ENCODE data around the gene R3HCC1L. TPM values are rescaled to one million over a fixed set of nuclear protein-coding genes. Genes with fewer than 3 reads are reported as not detected.
A peak's percentile ranks its signal among the peaks of the same experiment; 100 is the strongest.

R3HCC1L gene
- total RNA-seq, 1 experiment from 2014 or later, result 14.1 TPM

- no peak overlapping the region for H3K4me3 ChIP-seq
- H3K27ac ChIP-seq, result no peak overlapping the region
- H3K4me1 ChIP-seq (replicated peaks), result peaks cover 23% of the 10 kb centered on the region
- no peaks in the 10 kb centered on the region for H3K27me3 ChIP-seq (replicated peaks)
- H3K36me3 ChIP-seq, result no peaks in the 10 kb centered on the region
- no peak for DNase-seq (ENCODE audit: low read depth in 1 of 2, low spot score in 2 of 2)
- no peaks in the 10 kb centered on the region for H3K9me3 ChIP-seq (replicated peaks)
These were observed 132.2 kb downstream of the R3HCC1L start for GRCh38 chr10:98266647-98267046.

DNA sequence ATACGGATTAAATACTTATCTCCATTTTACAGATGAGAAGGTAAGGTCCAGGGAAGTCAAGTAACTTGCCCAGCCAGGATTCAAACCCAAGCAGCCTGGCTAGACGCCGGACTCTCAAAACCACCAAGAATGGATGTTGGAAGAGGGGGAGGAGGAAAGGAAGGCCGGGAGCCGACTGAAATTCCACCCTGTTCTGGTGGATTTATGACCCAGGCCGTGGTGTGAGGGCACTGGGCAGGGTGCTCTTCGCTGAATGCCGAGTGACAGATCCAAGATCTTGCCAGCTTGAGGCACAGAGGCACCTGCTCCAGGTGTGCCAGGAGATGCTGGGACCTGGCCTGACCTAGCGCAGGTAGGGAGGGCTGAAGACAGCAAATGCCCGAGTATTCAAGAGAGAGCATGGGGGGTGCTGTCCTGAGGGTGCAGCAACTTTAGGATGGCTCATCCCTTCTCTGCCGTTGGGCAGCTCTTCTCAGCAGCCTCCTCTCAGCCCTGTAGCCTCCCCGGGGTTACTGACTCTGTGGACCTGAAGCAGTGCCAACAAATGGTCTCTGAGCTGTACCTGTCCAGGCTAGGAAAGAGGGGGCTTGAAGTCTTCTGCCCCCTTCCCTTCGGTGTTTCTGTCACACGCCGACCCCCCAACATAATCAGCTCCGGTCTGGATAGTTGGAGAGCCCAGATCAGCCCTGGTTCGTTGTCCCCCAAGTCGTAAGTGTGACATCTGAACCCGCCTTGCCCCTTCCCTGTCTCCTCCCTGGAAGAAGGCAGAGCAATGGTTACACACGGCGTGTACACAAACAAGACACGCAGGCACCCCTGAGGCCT lies 132.8 kb downstream of the R3HCC1L start:
- Histone ChIP-seq H3K4me3 (no peak overlapping the region), H3K27me3 (replicated peaks) (no peaks in the 10 kb centered on the region), H3K4me1 (replicated peaks) (peaks cover 23% of the 10 kb centered on the region), H3K27ac (no peak overlapping the region), H3K9me3 (replicated peaks) (no peaks in the 10 kb centered on the region), H3K36me3 (no peaks in the 10 kb centered on the region)
- no peak for DNase-seq (ENCODE audit: low read depth in 1 of 2, low spot score in 2 of 2)

- Histone ChIP-seq H3K27me3 (replicated peaks) (no peaks in the 10 kb centered on the region), H3K36me3 (no peaks in the 10 kb centered on the region), H3K27ac (peak within 1 kb of the TSS; percentile 67), H3K9me3 (replicated peaks) (no peaks in the 10 kb centered on the region), H3K4me1 (replicated peaks) (peaks cover 23% of the 10 kb centered on the region), H3K4me3 (peak within 1 kb of the TSS; percentile 25)
- no peak for DNase-seq (ENCODE audit: low read depth in 1 of 2, low spot score in 2 of 2)
These were observed 133.6 kb downstream of the R3HCC1L start, which contains the start of gene LOXL4 for GRCh38 chr10:98267894-98268693. Gene LOXL4, minus strand, starts transcription at chr10:98268194. Its CDS starts 5,175 bp downstream, at chr10:98263019.

DNA sequence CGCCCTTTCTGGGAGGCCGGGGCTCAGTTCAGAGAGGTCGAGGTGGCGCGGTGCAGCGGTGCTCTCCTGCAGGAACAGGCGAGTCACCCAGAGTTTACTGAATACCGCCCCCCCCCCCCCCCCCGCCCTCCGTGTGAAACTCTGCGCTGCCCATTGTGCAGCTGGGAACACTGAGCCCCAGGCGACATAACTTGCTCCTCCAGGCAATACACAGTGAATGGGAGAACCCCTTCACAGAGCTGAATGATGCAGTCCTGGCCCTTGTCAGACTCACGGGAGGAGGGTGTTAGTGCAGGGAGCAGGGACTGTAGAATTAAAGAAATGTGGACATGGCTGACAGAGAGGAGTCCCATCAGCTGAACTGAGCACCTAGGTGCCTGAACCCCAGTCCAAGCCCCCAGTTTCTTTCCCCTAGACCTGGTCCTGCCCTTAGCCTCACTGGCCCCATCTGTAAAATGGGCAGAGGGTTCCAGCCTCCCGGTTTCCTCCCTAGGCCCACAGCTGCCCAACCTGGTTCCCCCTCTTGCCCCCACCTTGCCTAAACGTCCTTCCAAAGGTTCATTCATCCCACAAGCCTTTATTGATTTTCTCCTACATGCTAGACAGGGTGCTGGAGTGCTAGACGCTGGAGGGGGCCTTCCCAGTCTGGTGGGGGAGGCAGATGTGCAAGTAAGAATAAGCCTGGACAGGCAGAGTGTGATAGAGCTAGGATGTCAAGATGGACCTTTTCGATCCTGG lies 134.4 kb downstream of the R3HCC1L start:
- H3K27ac ChIP-seq, result peak overlapping the region; percentile 67
- DNase-seq (ENCODE audit: low read depth in 1 of 2, low spot score in 2 of 2), result peak in 1 of 2 experiments; percentile 19

GRCh38 chr10:98269435-98269912 lies 135.0 kb downstream of the R3HCC1L start:
- Histone ChIP-seq H3K27me3 (replicated peaks) (no peaks in the 10 kb centered on the region), H3K27ac (peak overlapping the region; percentile 67), H3K36me3 (no peaks in the 10 kb centered on the region), H3K9me3 (replicated peaks) (no peaks in the 10 kb centered on the region), H3K4me1 (replicated peaks) (peaks cover 23% of the 10 kb centered on the region), H3K4me3 (no peak overlapping the region)
- peak; percentile 85 to 92 for DNase-seq (ENCODE audit: low read depth in 1 of 2, low spot score in 2 of 2)

More for the DNA sequence above, 134.4 kb downstream of the R3HCC1L start:
- H3K36me3 ChIP-seq, result no peaks in the 10 kb centered on the region
- H3K4me3 ChIP-seq, result peak overlapping the region; percentile 25
- H3K27me3 ChIP-seq (replicated peaks), result no peaks in the 10 kb centered on the region
- no peaks in the 10 kb centered on the region for H3K9me3 ChIP-seq (replicated peaks)
- H3K4me1 ChIP-seq (replicated peaks), result peaks cover 23% of the 10 kb centered on the region

GRCh38 chr10:98270073-98270740 lies 135.8 kb downstream of the R3HCC1L start:
- H3K9me3 ChIP-seq (replicated peaks), result no peaks in the 10 kb centered on the region
- no peaks in the 10 kb centered on the region for H3K27me3 ChIP-seq (replicated peaks)
- H3K4me1 ChIP-seq (replicated peaks), result peaks cover 23% of the 10 kb centered on the region
- no peak overlapping the region for H3K4me3 ChIP-seq
- peak overlapping the region; percentile 67 for H3K27ac ChIP-seq
- no peak for DNase-seq (ENCODE audit: low read depth in 1 of 2, low spot score in 2 of 2)
- H3K36me3 ChIP-seq, result no peaks in the 10 kb centered on the region

DNA sequence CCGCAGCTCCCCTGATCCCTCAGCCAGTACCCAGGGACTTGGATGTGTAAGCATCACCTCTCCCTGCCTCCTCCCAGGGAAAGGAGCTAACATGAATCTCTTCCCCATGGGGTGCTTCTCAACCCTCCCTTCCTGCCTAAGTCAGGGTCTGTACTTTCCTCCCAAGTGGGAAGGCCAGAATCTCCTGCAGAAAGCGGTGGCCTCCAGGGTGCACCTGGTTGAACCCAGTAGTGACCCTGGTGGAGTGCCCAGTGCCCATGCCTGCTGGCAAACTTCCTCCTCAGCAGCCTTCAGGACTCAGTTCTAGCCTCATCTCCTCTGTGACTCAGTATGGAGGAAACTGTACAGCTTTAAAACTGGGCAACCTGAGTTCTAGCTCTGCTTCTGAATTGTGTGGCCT lies 136.3 kb downstream of the R3HCC1L start:
- Histone ChIP-seq H3K4me1 (replicated peaks) (peaks cover 23% of the 10 kb centered on the region), H3K27me3 (replicated peaks) (no peaks in the 10 kb centered on the region), H3K9me3 (replicated peaks) (no peaks in the 10 kb centered on the region), H3K27ac (no peak overlapping the region), H3K36me3 (no peaks in the 10 kb centered on the region), H3K4me3 (no peak overlapping the region)
- DNase-seq (ENCODE audit: low read depth in 1 of 2, low spot score in 2 of 2), result no peak

DNA sequence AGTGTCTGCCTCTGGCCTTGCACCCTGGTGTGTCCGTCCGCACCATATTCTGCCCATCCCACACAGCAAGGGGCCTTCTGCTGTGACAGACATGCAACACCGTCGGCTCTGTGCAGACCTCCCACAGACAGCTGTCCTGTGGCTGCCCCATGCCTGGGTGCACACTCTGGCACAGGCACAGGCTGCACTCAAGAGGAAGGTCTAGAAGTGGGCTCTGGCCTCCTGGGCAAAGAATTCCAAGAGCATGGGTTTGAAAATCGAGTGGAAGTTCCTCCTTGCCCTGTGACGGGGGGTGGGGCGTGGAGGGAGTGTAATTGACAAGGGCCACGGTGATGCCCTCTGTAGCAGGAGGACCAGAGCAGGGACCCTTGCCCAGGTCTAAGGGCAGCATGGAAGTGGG lies 137.8 kb downstream of the R3HCC1L start:
- H3K4me3 ChIP-seq, result no peak overlapping the region
- DNase-seq (ENCODE audit: low read depth in 1 of 2, low spot score in 2 of 2), result no peak
- no peaks in the 10 kb centered on the region for H3K36me3 ChIP-seq
- H3K4me1 ChIP-seq (replicated peaks), result peaks cover 23% of the 10 kb centered on the region
- no peaks in the 10 kb centered on the region for H3K27me3 ChIP-seq (replicated peaks)
- no peaks in the 10 kb centered on the region for H3K9me3 ChIP-seq (replicated peaks)
- no peak overlapping the region for H3K27ac ChIP-seq

- Histone ChIP-seq H3K36me3 (no peaks in the 10 kb centered on the region), H3K27me3 (replicated peaks) (no peaks in the 10 kb centered on the region), H3K27ac (no peak overlapping the region), H3K9me3 (replicated peaks) (no peaks in the 10 kb centered on the region), H3K4me3 (no peak overlapping the region), H3K4me1 (replicated peaks) (peaks cover 23% of the 10 kb centered on the region)
- no peak for DNase-seq (ENCODE audit: low read depth in 1 of 2, low spot score in 2 of 2)
These were observed 138.2 kb downstream of the R3HCC1L start for GRCh38 chr10:98272656-98273055.

GRCh38 chr10:98273057-98273850 lies 138.8 kb downstream of the R3HCC1L start:
- H3K36me3 ChIP-seq, result no peaks in the 10 kb centered on the region
- no peaks in the 10 kb centered on the region for H3K27me3 ChIP-seq (replicated peaks)
- H3K4me3 ChIP-seq, result no peak overlapping the region
- H3K4me1 ChIP-seq (replicated peaks), result peaks cover 20% of the 10 kb centered on the region
- no peaks in the 10 kb centered on the region for H3K9me3 ChIP-seq (replicated peaks)
- H3K27ac ChIP-seq, result no peak overlapping the region
- DNase-seq (ENCODE audit: low read depth in 1 of 2, low spot score in 2 of 2), result no peak

DNA sequence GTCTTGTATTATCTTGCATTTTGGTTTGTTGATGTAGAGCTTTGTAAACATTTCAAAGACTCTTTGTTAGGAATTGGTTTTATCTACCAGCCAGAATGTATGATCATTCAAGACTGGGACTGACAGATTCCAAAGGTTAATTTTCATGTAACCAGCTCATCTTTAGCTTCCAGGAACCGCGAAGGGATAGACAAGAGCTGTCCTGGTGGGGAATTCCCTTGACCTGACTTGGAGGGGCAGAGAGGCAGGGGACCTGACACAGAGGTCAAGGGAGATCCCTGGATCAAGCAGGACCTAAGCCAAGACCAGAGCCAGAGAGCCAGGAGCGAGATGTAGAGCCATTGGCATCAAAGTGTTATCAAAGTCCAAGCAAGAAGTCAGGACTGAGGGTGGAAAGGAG lies 140.1 kb downstream of the R3HCC1L start:
- no peaks in the 10 kb centered on the region for H3K27me3 ChIP-seq (replicated peaks)
- H3K4me1 ChIP-seq (replicated peaks), result peaks cover 8% of the 10 kb centered on the region
- no peak overlapping the region for H3K4me3 ChIP-seq
- no peaks in the 10 kb centered on the region for H3K9me3 ChIP-seq (replicated peaks)
- H3K36me3 ChIP-seq, result no peaks in the 10 kb centered on the region
- no peak overlapping the region for H3K27ac ChIP-seq
- no peak for DNase-seq (ENCODE audit: low read depth in 1 of 2, low spot score in 2 of 2)

DNA sequence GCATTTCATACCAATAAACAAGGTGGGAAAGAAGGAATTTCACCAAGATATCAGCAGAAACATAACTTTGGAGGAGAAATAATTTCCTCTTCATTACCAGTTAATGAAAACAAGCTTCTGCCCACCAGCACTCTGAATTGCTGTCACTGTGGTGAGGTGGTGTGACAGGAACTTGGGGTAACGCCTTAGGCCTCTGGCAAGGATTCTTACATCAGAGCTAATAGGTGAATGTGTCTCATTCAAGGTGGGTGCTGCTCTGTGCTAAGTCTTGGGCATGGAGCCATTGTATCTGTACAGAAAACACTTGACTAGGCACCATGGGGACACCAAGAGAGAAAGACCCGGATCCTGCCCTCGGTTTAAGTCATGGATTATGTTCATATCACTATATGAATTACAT lies 141.9 kb downstream of the R3HCC1L start:
- Histone ChIP-seq H3K27me3 (replicated peaks) (0 out of 2 replicates have a peak, but pooled peaks cover 4% of the 10 kb centered on the region), H3K4me1 (replicated peaks) (no peaks in the 10 kb centered on the region), H3K27ac (no peak overlapping the region), H3K4me3 (no peak overlapping the region), H3K36me3 (no peaks in the 10 kb centered on the region), H3K9me3 (replicated peaks) (no peaks in the 10 kb centered on the region)
- no peak for DNase-seq (ENCODE audit: low read depth in 1 of 2, low spot score in 2 of 2)

Measured in SJSA1 (cell line).